HT1080 (cell line): ENCODE results near the gene RAP1GAP2. TPM values are rescaled to one million over a fixed set of nuclear protein-coding genes. Genes with fewer than 3 reads are reported as not detected.
"Not testable (repeated sequence)": the region's sequence is repeated elsewhere in the genome, so short reads cannot be mapped to it uniquely, and the experiment has no call there.

Experiments used
- DNase-seq: peaks from one replicate; pipeline ENCODE4 v3.0.0-alpha.2; 2015; ENCODE audit warnings: low read depth
- small RNA-seq: library from RNA; depleted of rRNA; stranded (forward); fragments of <200 nt; gene quantifications from one replicate; pipeline ENCODE3, GENCODE V24; 2014
- total RNA-seq: library from RNA; depleted of rRNA; stranded (reverse); fragments of >200 nt; shearing (Covaris generic); gene quantifications from 2 replicates; pipeline ENCODE4 v1.2.3, GENCODE V29; 2014; rRNA removed

Gene RAP1GAP2
- total RNA-seq, 1 experiment from 2014 or later: 17.5 TPM

DNA sequence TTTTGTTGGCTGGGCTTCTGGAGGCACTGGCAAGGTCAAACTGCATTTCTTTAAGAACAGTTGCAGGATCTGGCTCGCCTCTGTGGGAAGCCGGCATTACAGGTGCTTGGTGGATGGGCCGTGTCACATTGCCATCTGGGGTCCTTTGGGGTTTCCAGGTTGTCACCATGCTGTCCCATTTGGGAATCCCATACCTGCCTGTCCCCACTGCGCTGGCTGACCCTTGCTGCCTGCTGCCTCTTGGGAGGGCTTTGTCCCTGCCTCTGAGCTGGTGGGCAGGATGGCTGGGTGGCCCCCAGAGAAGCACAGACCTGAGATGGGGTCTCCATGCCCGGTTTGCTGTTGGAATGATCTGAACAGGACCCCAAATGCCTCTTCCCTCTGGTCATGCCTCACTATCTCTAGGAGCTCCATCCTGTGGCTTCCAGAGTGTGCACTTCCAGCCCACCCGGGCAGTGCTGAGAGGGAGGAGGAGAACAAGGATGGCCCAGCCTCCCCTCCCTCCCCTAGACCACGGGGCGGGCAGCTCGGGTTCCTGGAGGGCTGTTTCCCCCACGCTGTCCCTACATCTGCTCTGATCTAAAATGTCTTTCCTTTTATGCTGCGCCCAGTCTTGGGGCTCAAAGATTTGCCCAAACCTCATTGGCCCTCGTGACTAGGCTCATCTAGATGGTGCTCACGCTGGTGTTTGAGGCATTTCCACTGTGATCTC is 239.2 kb downstream of the RAP1GAP2 start:
- no peak for DNase-seq

DNA sequence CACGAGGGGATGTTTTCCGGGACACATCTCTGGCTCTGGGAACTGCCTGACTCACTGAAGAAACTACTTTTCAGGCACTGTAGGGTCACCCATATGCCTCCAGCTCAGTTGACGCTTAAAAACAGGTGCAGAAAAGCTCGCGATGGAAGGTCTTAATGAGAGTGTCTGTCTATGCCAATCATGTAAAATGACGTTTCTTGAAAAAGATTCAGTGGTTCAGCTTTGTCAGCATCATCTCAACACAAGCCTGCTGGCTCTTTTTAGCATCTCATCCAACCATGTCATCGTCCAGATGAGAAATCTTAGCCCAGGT is 239.7 kb downstream of the RAP1GAP2 start:
- DNase-seq: no peak

DNA sequence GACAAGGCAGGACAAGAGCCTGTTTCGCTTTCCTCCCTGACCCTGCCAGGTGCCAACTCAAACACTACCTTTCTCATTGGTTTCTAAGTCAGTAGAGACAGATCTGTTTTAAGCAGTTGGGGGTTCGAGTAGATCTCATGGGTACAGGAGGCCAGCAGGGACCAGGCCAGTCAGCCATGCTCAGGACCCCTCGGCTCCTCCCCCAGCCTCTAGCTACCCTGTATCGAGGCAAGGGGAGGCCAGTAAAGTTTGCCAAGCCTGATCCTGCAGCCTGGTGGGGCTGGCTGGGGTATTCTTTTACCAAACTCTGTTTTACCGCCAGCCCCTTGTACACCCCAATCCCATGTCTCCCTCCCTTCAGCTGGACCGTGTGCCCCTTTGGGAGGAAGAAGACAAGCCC is 240.6 kb downstream of the RAP1GAP2 start:
- no peak for DNase-seq

DNA sequence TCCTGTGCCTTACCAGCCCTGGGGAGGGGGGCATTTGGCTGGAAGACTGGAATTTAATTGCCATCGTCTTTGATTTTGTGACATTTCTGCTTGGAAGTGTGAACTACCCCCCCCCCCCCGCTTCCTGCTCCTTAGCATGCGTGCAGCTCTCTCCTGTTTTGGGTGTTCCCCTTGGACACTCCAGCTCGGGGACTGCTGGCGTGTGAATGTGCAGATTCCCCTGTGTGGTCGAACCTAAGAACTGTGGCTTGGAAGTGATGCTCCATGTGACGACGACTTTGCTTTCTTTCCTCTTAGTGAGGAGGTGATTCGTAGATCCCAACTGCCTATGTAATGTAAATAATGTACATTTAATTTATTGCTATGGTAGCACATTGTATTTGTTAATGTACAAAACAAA is 241.0 kb downstream of the RAP1GAP2 start:
- DNase-seq: no peak

DNA sequence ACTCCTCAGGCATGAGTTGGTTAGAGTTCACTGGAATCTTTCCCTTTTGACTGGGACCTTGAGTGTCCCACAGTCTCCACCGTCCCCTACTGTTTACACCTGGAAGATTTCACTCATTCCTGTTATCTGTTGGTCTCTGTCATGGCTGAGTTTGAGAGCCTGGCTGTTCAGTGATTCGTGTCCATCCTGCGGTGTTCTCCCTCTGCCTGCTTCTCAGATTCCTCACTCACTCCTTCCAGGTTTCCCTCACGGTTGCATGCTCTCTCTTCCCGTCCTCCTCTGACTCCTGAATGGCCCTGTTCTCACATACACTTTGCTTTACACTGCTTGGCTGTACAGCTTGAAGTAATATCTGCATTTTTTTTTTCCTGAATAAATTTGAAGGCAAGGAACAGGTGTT is 242.7 kb downstream of the RAP1GAP2 start:
- no peak for DNase-seq

DNA sequence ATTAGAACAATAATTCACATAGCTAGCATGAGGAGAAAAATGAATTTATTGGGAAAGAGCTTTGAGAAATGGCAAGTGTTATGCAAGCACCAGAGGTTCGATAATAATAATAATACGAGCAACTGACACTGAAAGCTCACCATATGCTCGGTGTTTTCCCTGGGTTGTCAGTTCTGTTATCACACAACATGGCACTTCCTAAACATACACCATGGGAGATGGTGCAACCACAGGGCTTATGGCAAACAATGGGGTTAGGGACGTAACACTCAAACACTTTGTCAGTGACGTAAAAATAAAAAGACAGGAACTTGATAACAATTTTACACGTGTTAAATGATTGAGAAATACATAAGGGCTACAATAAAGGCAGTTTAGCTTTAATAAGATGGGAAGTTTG is 243.5 kb downstream of the RAP1GAP2 start:
- no peak for DNase-seq

DNA sequence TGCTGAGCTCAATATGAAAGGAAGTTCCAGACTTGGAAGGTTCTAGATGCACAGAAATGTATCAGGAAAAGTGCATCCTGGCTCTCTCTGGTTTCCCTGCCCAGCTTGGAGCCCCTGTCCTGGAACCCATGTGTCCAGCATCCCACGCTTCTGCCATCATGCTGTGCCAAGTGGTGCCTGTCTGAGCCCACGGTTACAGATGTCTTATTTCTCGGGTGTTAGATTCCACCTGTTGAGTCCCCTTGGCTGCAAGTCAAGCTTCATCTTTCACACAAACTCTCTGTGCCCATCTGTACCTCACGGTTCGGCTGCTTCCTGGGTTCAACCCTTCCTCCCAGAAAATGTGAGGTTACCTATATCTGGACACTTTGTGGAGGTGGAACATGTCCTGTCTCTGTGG is 244.6 kb downstream of the RAP1GAP2 start:
- no peak for DNase-seq

DNA sequence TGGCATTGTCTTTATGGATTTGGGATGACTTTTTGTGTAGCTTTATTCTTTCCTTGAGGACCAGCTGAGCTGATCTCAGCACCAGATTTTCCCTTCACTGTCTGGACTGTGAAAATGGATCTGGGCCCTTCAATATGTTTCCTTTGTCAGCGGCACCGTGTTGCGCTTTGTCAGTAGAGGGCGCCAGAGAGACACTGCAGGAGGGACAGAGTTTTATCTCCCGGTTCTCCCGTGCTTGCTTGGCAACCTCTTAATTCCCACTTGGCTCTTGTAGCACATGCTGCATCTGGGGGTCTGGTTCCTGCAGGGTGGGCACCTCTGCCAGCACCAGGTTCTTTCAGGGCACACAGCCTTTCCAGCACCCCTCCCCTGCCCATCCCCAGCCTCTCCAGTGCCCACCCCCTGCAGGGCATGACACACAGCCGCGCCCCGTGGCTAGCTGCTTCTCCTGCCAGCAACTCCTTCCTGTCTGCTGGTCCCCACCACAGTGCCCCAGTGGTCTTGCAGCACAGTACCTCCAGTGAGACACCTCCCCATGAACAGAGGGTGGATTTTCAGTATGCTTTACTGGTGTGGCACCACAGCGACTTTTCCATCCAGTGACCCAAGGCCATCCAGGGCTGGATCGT is 247.6 kb downstream of the RAP1GAP2 start:
- DNase-seq: peak; percentile 36

DNA sequence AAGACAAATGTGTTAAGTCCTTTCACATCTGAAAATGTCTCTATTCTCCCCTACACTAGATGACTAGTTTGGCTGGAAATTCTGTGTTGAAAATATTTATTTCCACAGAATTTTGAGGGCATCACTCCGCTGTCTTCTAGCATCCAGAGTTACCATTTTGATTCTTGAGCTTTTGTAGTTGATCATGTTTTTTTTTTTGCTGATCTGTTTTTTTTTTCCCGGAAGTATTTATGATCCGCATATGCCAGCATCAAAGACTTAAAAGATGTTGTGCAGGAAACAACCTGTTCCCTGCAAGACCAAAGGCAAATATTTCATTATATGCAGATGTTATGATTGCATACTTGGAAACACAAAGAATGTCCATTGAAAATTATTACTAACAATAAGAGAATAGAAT is 250.5 kb downstream of the RAP1GAP2 start:
- no peak for DNase-seq

DNA sequence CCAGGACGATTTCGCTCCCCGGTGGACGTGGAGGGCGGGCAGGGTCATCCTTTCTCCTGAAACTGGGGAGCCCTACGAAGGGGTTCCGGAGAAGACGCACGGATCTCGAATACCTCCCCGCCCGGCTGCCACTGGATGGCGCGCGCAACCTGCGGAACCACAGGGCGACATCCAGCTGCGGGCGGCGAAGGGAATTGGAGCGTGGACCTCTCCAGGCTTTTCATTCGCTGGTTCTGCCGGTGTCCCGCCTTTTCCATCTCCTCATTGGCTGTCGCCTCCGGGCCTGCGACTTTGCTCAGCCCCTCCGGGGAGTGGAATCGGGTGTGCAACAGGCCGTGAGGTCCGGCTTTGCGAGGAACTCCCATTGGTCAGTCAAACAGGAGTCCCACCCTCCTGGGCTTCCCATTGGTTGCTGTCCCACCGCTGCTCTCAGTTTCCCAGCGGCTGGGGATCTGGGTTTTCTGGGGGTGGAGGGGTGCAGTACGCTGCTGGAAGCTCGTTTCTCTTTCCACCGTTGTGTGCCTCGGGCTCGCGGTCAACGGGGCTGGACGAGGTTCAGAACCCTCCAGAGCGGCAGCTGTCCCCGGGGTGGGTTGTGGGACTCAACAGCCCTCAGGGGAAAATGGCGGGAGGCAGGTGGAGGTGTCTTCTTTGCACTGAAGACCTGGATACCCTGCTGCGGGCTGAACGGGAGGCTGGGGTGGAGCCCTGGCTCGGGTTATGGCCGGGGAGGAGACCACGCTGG is 252.7 kb downstream of the RAP1GAP2 start:
- peak; percentile 99 for DNase-seq

DNA sequence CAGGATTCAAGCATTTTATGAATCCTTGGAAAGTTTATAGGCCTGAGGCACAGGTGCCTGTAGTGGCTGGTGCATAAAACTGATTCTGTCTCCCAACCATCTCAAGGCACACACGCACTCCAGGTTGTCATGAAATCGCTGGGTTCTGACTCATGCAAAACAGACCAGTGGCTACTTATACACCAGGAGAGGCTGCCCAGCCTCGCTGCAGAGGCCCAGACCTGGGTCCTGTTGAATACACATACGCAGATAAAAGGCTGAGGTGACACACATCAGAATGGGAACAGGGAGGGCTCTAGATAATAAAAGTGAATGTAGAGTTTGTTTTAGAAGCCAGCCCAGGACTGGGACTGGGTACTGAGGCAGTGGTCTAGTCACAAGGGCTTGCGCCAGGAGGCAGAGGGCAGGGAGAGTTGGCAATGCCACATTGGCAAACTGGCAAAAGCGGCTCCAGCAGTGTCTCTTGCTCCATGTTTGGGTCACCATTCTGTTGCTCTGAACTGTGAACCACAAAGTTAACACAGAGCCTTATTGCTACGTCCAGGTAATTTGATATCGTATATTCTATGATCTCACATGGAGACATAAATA is 253.6 kb downstream of the RAP1GAP2 start:
- DNase-seq: peak; percentile 34

DNA sequence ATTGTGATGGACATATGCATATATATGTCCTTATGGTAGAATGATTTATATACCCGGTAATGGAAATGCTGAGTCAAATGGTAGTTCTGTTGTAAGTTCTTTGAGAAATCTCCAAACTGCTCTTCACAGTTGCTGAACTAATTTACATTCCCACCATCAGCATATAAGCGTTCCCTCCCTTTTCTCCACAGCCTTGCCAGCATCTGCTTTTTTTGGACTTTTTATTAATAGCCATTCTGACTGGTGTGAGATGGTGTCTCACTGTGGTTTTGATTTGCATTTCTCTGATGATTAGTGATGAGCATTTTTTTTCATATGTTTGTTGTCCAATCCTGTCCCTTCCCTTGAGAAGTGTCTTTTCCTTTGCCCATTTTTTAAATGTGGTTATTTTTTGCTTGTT is 258.6 kb downstream of the RAP1GAP2 start:
- DNase-seq: not testable (repeated sequence)

DNA sequence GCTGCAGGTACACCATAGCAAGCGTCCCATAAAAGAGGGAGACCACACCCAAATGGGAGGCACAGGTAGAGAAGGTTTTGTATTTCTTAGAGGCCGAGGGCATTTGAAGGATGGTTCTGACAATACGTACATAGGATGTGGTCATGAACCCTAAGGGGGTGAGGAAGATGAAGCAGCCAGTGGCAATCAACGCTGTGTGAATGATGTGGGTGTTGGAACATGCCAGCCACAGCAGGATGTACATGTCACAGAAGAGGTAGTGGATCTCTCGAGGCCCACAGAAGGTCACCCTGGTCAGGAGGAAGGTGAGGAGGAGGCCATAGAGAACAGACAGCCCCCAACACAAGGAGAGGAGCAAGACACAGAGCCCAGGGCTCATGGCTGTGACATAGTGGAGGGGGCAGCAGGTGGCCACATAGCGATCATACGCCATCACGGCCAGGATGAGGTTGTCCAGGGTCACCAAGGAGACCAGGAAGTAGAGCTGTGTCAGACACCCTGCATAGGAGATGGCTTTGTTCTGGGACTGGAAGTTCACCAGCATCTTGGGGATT is 266.7 kb downstream of the RAP1GAP2 start:
- DNase-seq: not testable (repeated sequence)

DNA sequence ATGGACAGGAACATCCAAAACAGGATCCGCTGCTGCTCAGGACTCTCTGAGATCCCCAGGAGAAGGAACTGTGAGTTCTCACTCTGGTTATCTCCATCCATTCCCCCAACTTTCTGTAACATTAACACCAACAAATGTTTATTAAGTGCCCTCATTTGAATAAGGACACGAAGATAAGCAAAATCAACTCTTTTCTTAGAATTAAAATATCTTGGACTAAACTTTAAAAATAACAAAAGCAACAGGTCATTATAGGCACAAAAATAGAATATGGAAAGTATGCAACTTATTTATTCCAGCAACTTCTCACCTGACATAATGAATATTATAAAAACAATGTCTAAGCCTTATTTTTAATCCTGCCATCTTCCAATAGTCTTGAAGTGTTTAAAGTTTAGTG is 267.3 kb downstream of the RAP1GAP2 start, which contains the start of gene OR1D5:
OR1D5 (minus strand) TSS at position 101 of the 400 bp plus-strand sequence; CDS start at position 101, 0 bp downstream.
- not testable (repeated sequence) for DNase-seq

DNA sequence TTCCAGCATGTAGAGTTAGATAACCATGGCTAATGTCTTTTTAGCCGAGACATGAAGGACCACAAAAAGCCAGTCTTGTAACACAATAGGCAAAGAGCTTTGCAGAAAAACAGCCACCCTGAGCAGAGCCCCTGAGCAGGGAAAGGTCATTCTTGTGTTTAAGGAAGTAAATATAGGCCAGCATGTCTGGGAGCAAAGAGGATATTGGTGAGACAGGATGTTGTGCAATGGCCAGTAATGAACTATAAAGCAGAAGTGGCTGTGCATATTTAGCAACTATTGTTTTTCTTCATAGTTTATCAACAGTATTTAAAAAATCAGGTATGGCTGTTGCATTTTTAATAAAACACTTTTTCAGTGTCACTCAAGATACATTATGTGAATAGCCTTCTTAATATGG is 269.0 kb downstream of the RAP1GAP2 start:
- DNase-seq: not testable (repeated sequence)

DNA sequence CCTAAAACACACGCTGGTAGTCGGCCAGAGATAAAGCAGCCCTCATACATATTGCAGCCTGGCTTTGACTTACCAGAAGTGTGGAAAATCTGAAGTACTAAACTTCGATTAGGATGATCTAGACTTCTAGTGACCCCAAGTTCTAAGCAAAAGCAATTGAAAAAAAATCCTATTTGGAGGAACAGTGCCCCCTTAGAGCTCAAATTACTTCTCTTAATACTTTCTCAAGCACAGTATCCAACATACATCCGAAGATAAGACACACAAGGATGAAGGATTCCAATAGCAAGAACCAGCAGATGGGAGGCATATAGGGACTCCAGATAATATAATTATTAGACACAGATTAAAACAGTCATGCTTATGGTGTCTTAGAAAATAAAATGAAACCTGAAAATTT is 277.6 kb downstream of the RAP1GAP2 start:
- not testable (repeated sequence) for DNase-seq

Small RNAs within 50 kb of the gene (small RNA-seq; reads per million reads assigned to genes)
- not detected for gene MIR1253
- gene hsa-mir-1253: not detected

Other genes starting within 250 kb of the RAP1GAP2 start
- gene PAFAH1B1, start 202.8 kb upstream of the RAP1GAP2 start, total RNA-seq: 60.6 and 92.9 TPM in 2 replicates
- gene CLUH, start 84.7 kb upstream of the RAP1GAP2 start, total RNA-seq: 75.8 and 81.0 TPM in 2 replicates
- gene CCDC92B, start 46.8 kb upstream of the RAP1GAP2 start, total RNA-seq: not detected in 2 replicates